HepG2 (cell line): ENCODE results near the gene ZFAND3. TPM values are rescaled to one million over a fixed set of nuclear protein-coding genes. Genes with fewer than 3 reads are reported as not detected.

Experiments used
- ATAC-seq: fragments of 200-7000 bp; cut with Tn5 transposase; 3 replicates; pipeline ENCODE4 v1.9.1; 2020; ENCODE audit warnings: mild to moderate bottlenecking, moderate library complexity
- BruUV-seq: library from RNA; stranded (reverse); fragments of 400-500 nt; replicated peaks from 2 replicates; lab custom pipeline; 2021; lab: Mats Ljungman, UMichigan
- CTCF ChIA-PET: fragments of 300-600 bp; formaldehyde crosslinking; extraction: SDS; loops from one replicate; lab custom pipeline; 2021; ENCODE audit warnings: low total read pairs, inconsistent platforms, low intra/inter-chr PET ratio; lab: Yijun Ruan, JAX
- POLR2A ChIA-PET: fragments of 350-600 bp; sonication (Branson Sonifier 250); formaldehyde crosslinking; loops from one replicate; lab custom pipeline; 2020; ENCODE audit warnings: antibody characterized with exemption, inconsistent platforms; lab: Yijun Ruan, JAX
- DNase-seq: peaks from one replicate; pipeline ENCODE4 v3.0.0-alpha.2; 2015; ENCODE audit warnings: low spot score
- FAIRE-seq: peaks from 3 replicates; lab custom pipeline; 2011; peaks lifted over from hg19 to GRCh38; lab: Jason Lieb, UNC
- H2AFZ ChIP-seq: one replicate; pipeline ENCODE4 v1.6.1; 2011; ENCODE audit warnings: low read length, inconsistent platforms
- H3K27ac ChIP-seq: fragments of 300-600 bp; 3 replicates; pipeline ENCODE4 v1.8.0; 2011; ENCODE audit warnings: mixed run types, mild to moderate bottlenecking, mixed read lengths, low read length, inconsistent platforms; ENCODE audit not compliant: insufficient read depth; ENCODE audit errors: extremely low read length
- H3K27me3 ChIP-seq, 2 experiments: fragments of 200-600 bp in 1 of 2; 2 replicates in 1 of 2; 3 replicates in 1 of 2; pipeline versions ENCODE4 v1.6.0 to v1.8.0; 2011; ENCODE audit warnings: low read length in 2 of 2, mild to moderate bottlenecking in 2 of 2, moderate library complexity in 2 of 2, inconsistent platforms in 1 of 2; ENCODE audit not compliant: insufficient read depth in 2 of 2, control insufficient read depth in 1 of 2
- H3K36me3 ChIP-seq, 2 experiments: fragments of 200-600 bp in 1 of 2; replicated peaks in 1 of 2; 2 replicates in 1 of 2; 3 replicates in 1 of 2; pipeline versions ENCODE4 v1.5.1 to v1.8.0; 2011; ENCODE audit warnings: low read length in 2 of 2, inconsistent platforms in 1 of 2; ENCODE audit not compliant: insufficient read depth in 2 of 2, control insufficient read depth in 1 of 2
- H3K4me1 ChIP-seq: 2 replicates; pipeline ENCODE4 v1.5.1; 2012; ENCODE audit warnings: low read length, inconsistent platforms; ENCODE audit not compliant: insufficient read depth
- H3K4me2 ChIP-seq: 2 replicates; pipeline ENCODE4 v1.6.0; 2011; ENCODE audit warnings: low read depth, low read length, inconsistent platforms
- H3K4me3 ChIP-seq, 3 experiments: fragments of 200-600 bp in 1 of 3; sonication (generic), shearing (Covaris generic) in 1 of 3; replicated peaks in 1 of 3; 2 replicates each; pipeline ENCODE4 v1.5.1; 2011 to 2016; ENCODE audit warnings: low read length in 3 of 3, inconsistent platforms in 2 of 3, low read depth in 2 of 3, mild to moderate bottlenecking in 2 of 3, control low read depth in 1 of 3, mixed read lengths in 1 of 3; ENCODE audit not compliant: insufficient read depth in 1 of 3
- H3K79me2 ChIP-seq: one replicate; pipeline ENCODE4 v1.6.1; 2011; ENCODE audit warnings: low read length, inconsistent platforms; ENCODE audit not compliant: insufficient read depth
- H3K9ac ChIP-seq: 2 replicates; pipeline ENCODE4 v1.6.0; 2011; ENCODE audit warnings: mild to moderate bottlenecking, low read depth, low read length, inconsistent platforms; ENCODE audit not compliant: insufficient read depth
- H3K9me3 ChIP-seq: 2 replicates; pipeline ENCODE4 v1.5.1; 2012; ENCODE audit warnings: mild to moderate bottlenecking, low read length
- H4K20me1 ChIP-seq: 2 replicates; pipeline ENCODE4 v1.6.0; 2011; ENCODE audit warnings: inconsistent platforms, mild to moderate bottlenecking, low read length, moderate library complexity; ENCODE audit not compliant: insufficient read depth
- CHD4 ChIP-seq: fragments of 200-600 bp; sonication (generic); IDR thresholded peaks from 2 replicates; pipeline ENCODE4 v1.7.0; 2017; ENCODE audit warnings: mild to moderate bottlenecking, low read length, borderline replicate concordance
- HNF4G ChIP-seq, 2 experiments: sonication (generic) in 1 of 2; formaldehyde crosslinking in 1 of 2; IDR thresholded peaks; 2 replicates each; pipeline versions ENCODE4 v1.4.0 to v1.6.1; 2011 to 2020; ENCODE audit warnings: borderline replicate concordance in 2 of 2, low read depth in 2 of 2, mild to moderate bottlenecking in 2 of 2, low read length in 1 of 2, missing genetic modification reagents in 1 of 2, moderate library complexity in 1 of 2
- POLR2AphosphoS2 ChIP-seq: IDR thresholded peaks from 2 replicates; pipeline ENCODE4 v1.6.1; 2011; ENCODE audit warnings: low read depth, low read length, improper control_type of control experiment
- TBP ChIP-seq: sonication (generic); formaldehyde crosslinking; IDR thresholded peaks from 2 replicates; pipeline ENCODE4 v1.5.0; 2020; ENCODE audit warnings: missing genetic modification reagents
- ZIK1 ChIP-seq: sonication (generic); formaldehyde crosslinking; IDR thresholded peaks from 2 replicates; pipeline ENCODE4 v1.5.0; 2020; ENCODE audit warnings: mild to moderate bottlenecking, low read depth, missing genetic modification reagents, borderline replicate concordance
- ZNF124 ChIP-seq: sonication (generic); formaldehyde crosslinking; IDR thresholded peaks from 2 replicates; pipeline ENCODE4 v1.4.0; 2020; ENCODE audit warnings: missing genetic modification reagents
- ZNF329 ChIP-seq: sonication (generic); formaldehyde crosslinking; IDR thresholded peaks from 2 replicates; pipeline ENCODE4 v1.9.0; 2021; ENCODE audit warnings: low read depth, mild to moderate bottlenecking, missing genetic modification reagents
- ZNF432 ChIP-seq: sonication (generic); formaldehyde crosslinking; IDR thresholded peaks from 2 replicates; pipeline ENCODE4 v1.5.0; 2020; ENCODE audit warnings: missing genetic modification reagents, mild to moderate bottlenecking, borderline replicate concordance
- ZNF557 ChIP-seq: sonication (generic); formaldehyde crosslinking; IDR thresholded peaks from 2 replicates; pipeline ENCODE4 v1.4.0; 2020; ENCODE audit warnings: missing genetic modification reagents
- ZNF570 ChIP-seq: sonication (generic); formaldehyde crosslinking; IDR thresholded peaks from 2 replicates; pipeline ENCODE4 v1.4.0; 2020; ENCODE audit warnings: mild to moderate bottlenecking, missing genetic modification reagents, borderline replicate concordance
- WGBS: methylation state at CpG from one replicate; pipeline ENCODE4 v1.1.6; 2017; ENCODE audit warnings: low lambda C conversion rate; 5-methylcytosine and 5-hydroxymethylcytosine counted together
- in situ Hi-C: cut with HindIII; loops from 2 replicates; pipeline ENCODE4 v1.10.0; 2017; ENCODE audit warnings: low pct_unique_long_range_greater_than_20kb; ENCODE audit not compliant: extremely low pct_ligation_motif_present
- intact Hi-C: fragments of 100-400 bp; cut with micrococcal nuclease; formaldehyde crosslinking; loops from one replicate; pipeline ENCODE4 v1.10.0; 2022; ENCODE audit not compliant: unreplicated experiment
- polyA plus RNA-seq, 8 experiments: library from polyadenylated mRNA; depleted of rRNA in 3 of 8; stranded (reverse) in 7 of 8; unstranded in 1 of 8; fragments of >200 nt; fragmentation: Illumina TruSeq in 4 of 8; extraction: Trizol in 4 of 8; gene quantifications; 2 replicates each; pipeline versions ENCODE4 v1.2.1 to v1.2.3, GENCODE V29; 2011 to 2016; ENCODE audit warnings: low read depth in 4 of 8, missing spikeins in 1 of 8, mixed read lengths in 1 of 8; ENCODE audit not compliant: insufficient read depth in 1 of 8
- total RNA-seq, 5 experiments: library from RNA; depleted of rRNA; stranded (reverse); fragments of >200 nt; fragmentation: Illumina TruSeq; extraction: Trizol; gene quantifications; 2 replicates each; pipeline ENCODE4 v1.2.3, GENCODE V29; 2016; ENCODE audit warnings: low read depth in 1 of 5
- TF ChIP-seq, protein P1 (sequence below): sonication (generic); formaldehyde crosslinking; IDR thresholded peaks from 2 replicates; pipeline ENCODE4 v1.4.0; 2020; ENCODE audit warnings: missing genetic modification reagents
- TF ChIP-seq, protein P2 (sequence below): sonication (generic); formaldehyde crosslinking; IDR thresholded peaks from 2 replicates; pipeline ENCODE4 v1.4.0; 2020; ENCODE audit warnings: missing genetic modification reagents
- TF ChIP-seq, protein P3 (sequence below): sonication (generic); formaldehyde crosslinking; conservative IDR thresholded peaks from 2 replicates; pipeline ENCODE4 v1.8.0; 2022; ENCODE audit warnings: mild to moderate bottlenecking, moderate library complexity, missing genetic modification reagents
- TF ChIP-seq, protein P4 (sequence below): IDR thresholded peaks from 2 replicates; pipeline ENCODE4 v1.6.1; 2012; ENCODE audit warnings: low read depth, low read length, improper control_type of control experiment

The ZFAND3 gene
- total and polyA plus RNA-seq, 2 of the 13 experiments (the other 11 are each of a cell fraction or from before 2014, with no cell fraction given): 16.4 to 17.1 TPM

DNA sequence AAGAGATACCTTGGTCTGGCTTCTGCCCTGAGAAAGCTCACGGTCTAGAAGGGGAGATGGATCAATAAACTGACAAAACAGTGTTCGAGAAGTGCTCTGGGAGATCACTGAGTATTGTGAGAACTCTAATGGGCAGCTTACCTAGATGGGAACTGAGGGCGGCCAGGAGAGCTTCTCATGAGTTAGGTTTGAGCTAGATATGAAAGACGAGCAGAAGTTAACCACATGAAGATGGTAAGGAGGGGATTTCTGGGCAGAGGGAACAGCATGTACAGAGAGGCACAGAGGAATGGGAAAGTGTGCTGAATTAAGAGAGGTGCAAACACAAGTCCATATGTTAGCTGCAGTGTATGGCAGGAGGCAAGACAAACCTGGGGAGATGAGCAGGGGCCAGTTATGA, 11.9 kb downstream of the ZFAND3 start:
- no TSS peak for BruUV-seq
- WGBS: 93% methylated on average over 4 of the region's 4 CpGs
- CTCF ChIA-PET: no interaction called here
- H3K4me1 ChIP-seq: peaks cover 24% of the 10 kb centered on the region
- peaks cover 95% of the 10 kb centered on the region for H3K79me2 ChIP-seq
- TF ChIP-seq ZIK1: no peak
- no peak for TF ChIP-seq ZNF570 (CRISPR knock-in tag)
- TF ChIP-seq POLR2AphosphoS2: no peak
- TF ChIP-seq ZNF124 (CRISPR knock-in tag): no peak
- TF ChIP-seq ZNF432 (CRISPR knock-in tag): no peak
- TF ChIP-seq, protein P1, sequence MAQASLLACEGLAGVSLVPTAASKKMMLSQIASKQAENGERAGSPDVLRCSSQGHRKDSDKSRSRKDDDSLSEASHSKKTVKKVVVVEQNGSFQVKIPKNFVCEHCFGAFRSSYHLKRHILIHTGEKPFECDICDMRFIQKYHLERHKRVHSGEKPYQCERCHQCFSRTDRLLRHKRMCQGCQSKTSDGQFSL (CRISPR knock-in tag): no peak
- no peak for TF ChIP-seq TBP
- no peak for TF ChIP-seq ZNF557 (CRISPR knock-in tag)
- TF ChIP-seq ZNF329 (CRISPR knock-in tag): no peak
- no peak for TF ChIP-seq CHD4
- TF ChIP-seq, protein P2, sequence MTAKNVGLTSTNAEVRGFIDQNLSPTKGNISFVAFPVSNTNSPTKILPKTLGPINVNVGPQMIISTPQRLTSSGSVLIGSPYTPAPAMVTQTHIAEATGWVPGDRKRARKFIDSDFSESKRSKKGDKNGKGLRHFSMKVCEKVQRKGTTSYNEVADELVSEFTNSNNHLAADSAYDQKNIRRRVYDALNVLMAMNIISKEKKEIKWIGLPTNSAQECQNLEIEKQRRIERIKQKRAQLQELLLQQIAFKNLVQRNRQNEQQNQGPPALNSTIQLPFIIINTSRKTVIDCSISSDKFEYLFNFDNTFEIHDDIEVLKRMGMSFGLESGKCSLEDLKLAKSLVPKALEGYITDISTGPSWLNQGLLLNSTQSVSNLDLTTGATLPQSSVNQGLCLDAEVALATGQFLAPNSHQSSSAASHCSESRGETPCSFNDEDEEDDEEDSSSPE (CRISPR knock-in tag): no peak
- TF ChIP-seq HNF4G (IDR thresholded peaks at IDR 0.05; ENCODE audit: borderline replicate concordance, low read depth, low read length): no peak
- TF ChIP-seq HNF4G (CRISPR knock-in tag; IDR thresholded peaks at IDR 0.05; ENCODE audit: borderline replicate concordance, low read depth): no peak
- TF ChIP-seq, protein P3, sequence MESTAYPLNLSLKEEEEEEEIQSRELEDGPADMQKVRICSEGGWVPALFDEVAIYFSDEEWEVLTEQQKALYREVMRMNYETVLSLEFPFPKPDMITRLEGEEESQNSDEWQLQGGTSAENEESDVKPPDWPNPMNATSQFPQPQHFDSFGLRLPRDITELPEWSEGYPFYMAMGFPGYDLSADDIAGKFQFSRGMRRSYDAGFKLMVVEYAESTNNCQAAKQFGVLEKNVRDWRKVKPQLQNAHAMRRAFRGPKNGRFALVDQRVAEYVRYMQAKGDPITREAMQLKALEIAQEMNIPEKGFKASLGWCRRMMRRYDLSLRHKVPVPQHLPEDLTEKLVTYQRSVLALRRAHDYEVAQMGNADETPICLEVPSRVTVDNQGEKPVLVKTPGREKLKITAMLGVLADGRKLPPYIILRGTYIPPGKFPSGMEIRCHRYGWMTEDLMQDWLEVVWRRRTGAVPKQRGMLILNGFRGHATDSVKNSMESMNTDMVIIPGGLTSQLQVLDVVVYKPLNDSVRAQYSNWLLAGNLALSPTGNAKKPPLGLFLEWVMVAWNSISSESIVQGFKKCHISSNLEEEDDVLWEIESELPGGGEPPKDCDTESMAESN (CRISPR knock-in tag): no peak
- TF ChIP-seq, protein P4, sequence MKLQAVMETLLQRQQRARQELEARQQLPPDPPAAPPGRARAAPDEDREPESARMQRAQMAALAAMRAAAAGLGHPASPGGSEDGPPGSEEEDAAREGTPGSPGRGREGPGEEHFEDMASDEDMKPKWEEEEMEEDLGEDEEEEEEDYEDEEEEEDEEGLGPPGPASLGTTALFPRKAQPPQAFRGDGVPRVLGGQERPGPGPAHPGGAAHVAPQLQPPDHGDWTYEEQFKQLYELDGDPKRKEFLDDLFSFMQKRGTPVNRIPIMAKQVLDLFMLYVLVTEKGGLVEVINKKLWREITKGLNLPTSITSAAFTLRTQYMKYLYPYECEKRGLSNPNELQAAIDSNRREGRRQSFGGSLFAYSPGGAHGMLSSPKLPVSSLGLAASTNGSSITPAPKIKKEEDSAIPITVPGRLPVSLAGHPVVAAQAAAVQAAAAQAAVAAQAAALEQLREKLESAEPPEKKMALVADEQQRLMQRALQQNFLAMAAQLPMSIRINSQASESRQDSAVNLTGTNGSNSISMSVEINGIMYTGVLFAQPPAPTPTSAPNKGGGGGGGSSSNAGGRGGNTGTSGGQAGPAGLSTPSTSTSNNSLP: no peak
- POLR2A ChIA-PET: interaction anchor here (1.0 to 1.5 kb wide), 2 partner anchors 12 to 14 kb away, joined by 3 to 5 read pairs; partner anchors contain the start of gene ZFAND3
- H3K36me3 ChIP-seq: peaks cover 0 to 5% of the 10 kb centered on the region in 2 experiments; a peak in 2 of 5 replicates
- FAIRE-seq (no peak), ATAC-seq (no peak; the same call in 2 of the 3 replicates), DNase-seq (no peak)
- intact Hi-C loops: no loop called here
- H3K9me3 ChIP-seq: peaks cover 6% of the 10 kb centered on the region; the same call in 1 of the 2 replicates
- H3K4me2 ChIP-seq: no peak overlapping the region
- no peak overlapping the region for H2AFZ ChIP-seq
- in situ Hi-C loops: no loop called here
- H3K27ac ChIP-seq: no peak overlapping the region
- peaks cover 32% of the 10 kb centered on the region for H4K20me1 ChIP-seq
- no peak overlapping the region for H3K4me3 ChIP-seq
- H3K9ac ChIP-seq: no peak overlapping the region
- H3K27me3 ChIP-seq: no peaks in the 10 kb centered on the region
